Tibial artery (tissue), 4 donors: Measurements from ENCODE around the gene KRTAP5-7.

ENCODE experiments used
- DNase-seq, 2 donors: peaks; one replicate each; pipeline ENCODE4 v3.0.0-alpha.2; 2019
- H3K27ac ChIP-seq, 2 donors: fragments of 200-600 bp; sonication (generic) in 1 of 2; 1 replicate in 1 of 2; 2 replicates in 1 of 2; pipeline ENCODE4 v1.5.1; 2018 to 2019; ENCODE audit warnings: mild to moderate bottlenecking in 1 of 2
- H3K27me3 ChIP-seq, 2 donors: fragments of 200-600 bp; sonication (generic) in 1 of 2; one replicate each; pipeline versions ENCODE4 v1.5.1 to v1.6.0; 2016 to 2019
- H3K36me3 ChIP-seq, 3 donors: fragments of 200-600 bp; sonication (generic) in 2 of 3; one replicate each; pipeline ENCODE4 v1.5.1; 2016 to 2019; ENCODE audit warnings: mild to moderate bottlenecking in 2 of 3
- H3K4me1 ChIP-seq, 4 donors: fragments of 200-600 bp; sonication (generic) in 2 of 4; 1 replicate in 3 of 4; 2 replicates in 1 of 4; pipeline ENCODE4 v1.5.1; 2016 to 2019
- H3K4me3 ChIP-seq, 2 donors: fragments of 200-600 bp; sonication (generic) in 1 of 2; 1 replicate in 1 of 2; 2 replicates in 1 of 2; pipeline ENCODE4 v1.5.1; 2018 to 2019; ENCODE audit warnings: mild to moderate bottlenecking in 2 of 2
- H3K9me3 ChIP-seq, 3 donors: fragments of 200-600 bp; sonication (generic) in 1 of 3; one replicate each; pipeline ENCODE4 v1.5.1; 2016 to 2019
- CTCF ChIP-seq, 2 experiments: fragments of 200-600 bp in 1 of 2; fragments of 450-650 bp in 1 of 2; IDR thresholded peaks; one replicate each; pipeline ENCODE4 v1.5.1; 2017 to 2019; ENCODE audit warnings: antibody characterized with exemption in 2 of 2, mild to moderate bottlenecking in 1 of 2, moderate library complexity in 1 of 2
- intact Hi-C: fragments of 100-400 bp; cut with DNase I; formaldehyde crosslinking; loops from one replicate; pipeline ENCODE4 v1.15.0; 2023; ENCODE audit warnings: low total_unique reads

KRTAP5-7 gene

GRCh38 chr11:71558996-71559395 lies 31.9 kb downstream of the KRTAP5-7 start:
- no peak for TF ChIP-seq CTCF (IDR thresholded peaks at IDR 0.05)
- no peak overlapping the region for H3K4me3 ChIP-seq
- H3K36me3 ChIP-seq, result no peaks in the 10 kb centered on the region
- H3K27me3 ChIP-seq, result peaks cover 0 to 11% of the 10 kb centered on the region in 2 donors
- no peak for DNase-seq
- no peaks in the 10 kb centered on the region for H3K4me1 ChIP-seq
- peaks cover 0 to 3% (median 0%) of the 10 kb centered on the region in 3 donors for H3K9me3 ChIP-seq
- intact Hi-C loops, result no loop called here
- no peak overlapping the region for H3K27ac ChIP-seq

GRCh38 chr11:71562120-71562519 lies 35.1 kb downstream of the KRTAP5-7 start:
- no peak overlapping the region for H3K4me3 ChIP-seq
- no peak for TF ChIP-seq CTCF (IDR thresholded peaks at IDR 0.05)
- no peak for DNase-seq
- H3K36me3 ChIP-seq, result no peaks in the 10 kb centered on the region
- H3K27ac ChIP-seq, result no peak overlapping the region
- peaks cover 0 to 3% (median 0%) of the 10 kb centered on the region in 4 donors for H3K4me1 ChIP-seq
- H3K27me3 ChIP-seq, result peaks cover 0 to 20% of the 10 kb centered on the region in 2 donors
- H3K9me3 ChIP-seq, result peaks cover 0 to 3% (median 0%) of the 10 kb centered on the region in 3 donors
- intact Hi-C loops, result no loop called here

GRCh38 chr11:71563406-71563805 lies 36.3 kb downstream of the KRTAP5-7 start:
- no peak for TF ChIP-seq CTCF (IDR thresholded peaks at IDR 0.05)
- Histone ChIP-seq H3K9me3 (peaks cover 0 to 3% (median 0%) of the 10 kb centered on the region in 3 donors), H3K27ac (no peak overlapping the region), H3K4me3 (no peak overlapping the region), H3K36me3 (no peaks in the 10 kb centered on the region), H3K27me3 (peaks cover 0 to 20% of the 10 kb centered on the region in 2 donors), H3K4me1 (peaks cover 0 to 3% (median 0%) of the 10 kb centered on the region in 4 donors)
- no peak for DNase-seq
- intact Hi-C loops, result no loop called here

- intact Hi-C loops, result no loop called here
- Histone ChIP-seq H3K4me1 (peaks cover 0 to 3% (median 0%) of the 10 kb centered on the region in 4 donors), H3K27ac (no peak overlapping the region), H3K27me3 (peaks cover 0 to 20% of the 10 kb centered on the region in 2 donors), H3K9me3 (peaks cover 0 to 3% (median 0%) of the 10 kb centered on the region in 3 donors), H3K36me3 (no peaks in the 10 kb centered on the region), H3K4me3 (no peak overlapping the region)
- DNase-seq, result peak in 1 of 2 donors; percentile 13
- TF ChIP-seq CTCF (IDR thresholded peaks at IDR 0.05), result no peak
These were observed 37.4 kb downstream of the KRTAP5-7 start for GRCh38 chr11:71564430-71564829.

GRCh38 chr11:71565263-71565662 lies 38.2 kb downstream of the KRTAP5-7 start, which contains the start of gene KRTAP5-10:
Gene KRTAP5-10, plus strand, starts transcription at chr11:71565563. Its CDS starts 25 bp downstream, at chr11:71565588.
- no peak for TF ChIP-seq CTCF (IDR thresholded peaks at IDR 0.05)
- Histone ChIP-seq H3K36me3 (no peaks in the 10 kb centered on the region), H3K27me3 (peaks cover 0 to 20% of the 10 kb centered on the region in 2 donors), H3K4me3 (no peak within 1 kb of the TSS), H3K27ac (no peak within 1 kb of the TSS), H3K9me3 (peaks cover 0 to 3% (median 0%) of the 10 kb centered on the region in 3 donors), H3K4me1 (peaks cover 0 to 3% (median 0%) of the 10 kb centered on the region in 4 donors)
- intact Hi-C loops, result no loop called here
- no peak for DNase-seq
